ENCODE measurements around the gene TDRD7.

DNA sequence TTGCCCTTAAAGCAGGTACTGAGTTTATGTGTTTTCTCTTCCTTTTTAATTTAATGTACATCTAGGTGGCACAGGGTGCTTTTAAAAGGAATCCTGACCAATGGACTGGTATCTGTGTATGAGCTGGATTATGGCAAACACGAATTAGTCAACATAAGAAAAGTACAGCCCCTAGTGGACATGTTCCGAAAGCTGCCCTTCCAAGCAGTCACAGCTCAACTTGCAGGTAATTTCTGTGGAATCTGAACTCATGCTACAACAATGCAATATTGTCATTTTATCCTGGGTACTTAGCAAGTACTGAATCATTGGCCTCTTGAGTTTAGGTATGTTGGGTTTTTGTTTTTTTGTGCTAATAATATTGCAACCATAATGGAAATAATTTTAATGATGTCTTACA, 75.2 kb downstream of the TDRD7 start:
- TF ChIP-seq POLR2AphosphoS5 (IDR thresholded peaks at IDR 0.05) (no peak), RAD21 (conservative IDR thresholded peaks at IDR 0.05) (no peak), EP300 (conservative IDR thresholded peaks at IDR 0.05; ENCODE audit: poor library complexity, severe bottlenecking) (no peak), TAF1 (IDR thresholded peaks at IDR 0.05; ENCODE audit: low read depth) (no peak), SMC3 (conservative IDR thresholded peaks at IDR 0.05; ENCODE audit: poor library complexity) (no peak)
- TF ChIP-seq, protein P1, sequence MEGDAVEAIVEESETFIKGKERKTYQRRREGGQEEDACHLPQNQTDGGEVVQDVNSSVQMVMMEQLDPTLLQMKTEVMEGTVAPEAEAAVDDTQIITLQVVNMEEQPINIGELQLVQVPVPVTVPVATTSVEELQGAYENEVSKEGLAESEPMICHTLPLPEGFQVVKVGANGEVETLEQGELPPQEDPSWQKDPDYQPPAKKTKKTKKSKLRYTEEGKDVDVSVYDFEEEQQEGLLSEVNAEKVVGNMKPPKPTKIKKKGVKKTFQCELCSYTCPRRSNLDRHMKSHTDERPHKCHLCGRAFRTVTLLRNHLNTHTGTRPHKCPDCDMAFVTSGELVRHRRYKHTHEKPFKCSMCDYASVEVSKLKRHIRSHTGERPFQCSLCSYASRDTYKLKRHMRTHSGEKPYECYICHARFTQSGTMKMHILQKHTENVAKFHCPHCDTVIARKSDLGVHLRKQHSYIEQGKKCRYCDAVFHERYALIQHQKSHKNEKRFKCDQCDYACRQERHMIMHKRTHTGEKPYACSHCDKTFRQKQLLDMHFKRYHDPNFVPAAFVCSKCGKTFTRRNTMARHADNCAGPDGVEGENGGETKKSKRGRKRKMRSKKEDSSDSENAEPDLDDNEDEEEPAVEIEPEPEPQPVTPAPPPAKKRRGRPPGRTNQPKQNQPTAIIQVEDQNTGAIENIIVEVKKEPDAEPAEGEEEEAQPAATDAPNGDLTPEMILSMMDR (IDR thresholded peaks at IDR 0.05; ENCODE audit: poor library complexity, severe bottlenecking) = no peak
